Measurements from ENCODE around the gene CATSPER2.
"Not testable (repeated sequence)": the region's sequence is repeated elsewhere in the genome, so short reads cannot be mapped to it uniquely, and the experiment has no call there.

Gene CATSPER2

GRCh38 chr15:43648649-43649429 lies at the start of gene CATSPER2:
TSS of gene CATSPER2 (minus strand) at chr15:43648844. CDS start at chr15:43648061, 783 bp downstream.
- DNase-seq: no peak

DNA sequence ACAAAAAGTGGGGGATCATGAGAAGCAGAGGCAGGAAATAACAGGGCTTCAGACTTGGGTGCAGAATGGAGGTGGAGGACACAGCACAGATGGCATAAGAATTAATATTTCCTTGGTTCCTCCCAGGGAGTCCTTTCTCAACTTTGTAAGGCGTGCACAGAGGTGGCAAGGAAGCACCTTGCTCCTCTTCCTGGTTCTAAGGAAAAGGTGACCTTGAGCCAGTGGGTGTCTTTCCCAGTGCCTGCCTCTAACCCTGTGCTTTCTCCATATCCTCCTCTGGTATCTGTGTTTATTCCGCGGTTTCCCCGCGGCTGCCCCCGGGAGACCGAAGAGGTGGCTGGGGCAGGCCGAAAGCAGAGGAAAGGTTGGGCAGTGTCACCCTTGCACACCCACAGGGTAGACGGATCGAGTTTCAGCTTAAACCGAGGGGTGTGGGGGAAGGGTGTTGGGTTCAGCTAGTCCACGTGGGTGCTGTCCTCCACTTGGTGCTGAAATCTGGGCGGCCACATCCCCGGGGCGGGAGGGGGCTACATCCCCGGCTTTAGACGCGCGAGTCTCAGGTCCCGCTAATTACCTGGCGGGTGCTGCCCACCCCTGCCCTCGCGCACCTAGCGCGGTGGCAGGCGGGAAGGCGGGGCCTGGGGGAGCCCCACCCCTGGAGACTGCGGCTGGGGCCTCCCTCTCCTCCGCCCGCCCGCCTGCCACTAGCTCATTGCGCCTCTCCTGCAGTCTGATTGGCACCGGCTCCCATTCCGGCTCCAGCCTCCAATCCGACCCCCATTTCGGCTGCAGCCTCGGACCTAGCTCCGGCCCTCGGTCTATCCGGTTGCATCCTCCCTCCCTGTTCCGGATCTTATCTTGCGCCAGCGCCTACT lies 44.7 kb upstream of the CATSPER2 start, which contains the start of gene CKMT1A:
TSS of gene CKMT1A (plus strand) at position 712 of the 875 bp plus-strand sequence. CDS start 192 bp downstream, outside the sequence.
- not testable (repeated sequence) for DNase-seq

- not testable (repeated sequence) for DNase-seq
These were observed 44.0 kb upstream of the CATSPER2 start for GRCh38 chr15:43692679-43693078.

- not testable (repeated sequence) for DNase-seq
These were observed 41.1 kb upstream of the CATSPER2 start for GRCh38 chr15:43689604-43690301.

DNA sequence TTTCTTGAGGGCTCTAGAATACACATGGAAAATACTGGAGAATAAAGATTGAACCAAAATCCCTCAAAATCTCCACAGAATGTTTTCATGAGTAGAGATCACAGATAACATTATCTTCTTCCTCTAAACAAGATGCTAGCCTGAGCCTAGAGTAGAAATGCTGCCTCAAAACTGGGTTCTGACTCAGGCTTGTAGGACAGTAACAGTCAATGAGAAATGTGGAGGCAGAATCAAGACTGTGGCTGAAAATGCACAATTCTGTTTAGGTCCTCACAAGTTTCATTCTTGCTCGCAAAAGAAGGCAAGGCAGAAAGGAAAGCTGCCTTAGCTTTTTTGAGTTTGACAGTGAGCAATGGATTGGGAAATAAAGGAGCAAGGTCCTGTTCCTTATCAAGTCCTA lies 25.5 kb upstream of the CATSPER2 start:
- DNase-seq: not testable (repeated sequence)

GRCh38 chr15:43666177-43666576 lies 17.5 kb upstream of the CATSPER2 start:
- not testable (repeated sequence) for DNase-seq

GRCh38 chr15:43663333-43663732 lies 14.7 kb upstream of the CATSPER2 start:
- not testable (repeated sequence) for DNase-seq

GRCh38 chr15:43662293-43662692 lies 13.6 kb upstream of the CATSPER2 start:
- not testable (repeated sequence) for DNase-seq

DNA sequence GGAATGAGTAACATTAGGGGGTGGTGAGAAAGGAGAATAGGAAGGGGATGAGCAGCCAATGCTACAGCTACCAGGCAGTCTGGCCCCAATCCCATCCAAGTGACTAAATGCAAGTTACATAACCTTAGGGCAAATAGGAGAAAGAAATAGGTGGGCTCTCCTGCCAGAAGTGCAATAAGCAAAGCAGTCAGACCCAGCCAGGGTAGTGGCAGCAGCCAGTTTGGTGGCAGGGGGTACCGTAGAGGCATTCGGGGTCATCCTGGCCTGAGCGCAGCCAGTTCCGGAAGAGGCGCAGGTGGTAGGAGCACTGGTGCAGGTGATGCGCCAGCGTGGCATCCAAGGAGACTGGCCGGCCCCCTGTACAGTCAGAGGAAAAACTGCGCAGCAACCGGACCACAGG lies 11.1 kb upstream of the CATSPER2 start:
- not testable (repeated sequence) for DNase-seq

DNA sequence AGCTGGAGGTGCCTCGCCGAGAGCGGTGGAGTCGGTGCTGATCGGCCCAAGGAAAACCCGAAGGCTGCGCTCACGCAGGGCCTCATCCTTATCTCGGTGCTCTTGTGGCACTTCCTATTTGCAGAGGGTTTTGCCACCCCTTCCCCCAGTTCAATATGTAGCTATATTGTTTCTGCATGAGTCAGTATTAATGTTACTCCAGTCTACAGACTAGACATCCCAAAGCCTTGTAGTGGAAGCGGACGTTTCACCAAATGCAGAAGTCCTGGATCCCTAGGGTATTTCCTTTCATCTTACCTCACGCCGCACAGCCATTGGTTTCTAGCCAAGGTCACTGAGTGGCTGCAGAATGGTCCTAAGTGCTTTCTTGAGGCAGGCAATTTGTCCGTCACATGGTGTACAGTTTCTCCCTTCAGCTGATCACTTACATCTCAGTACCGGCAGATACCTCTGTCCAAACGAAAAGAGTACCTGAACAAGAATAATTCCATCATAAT lies 834 bp upstream of the CATSPER2 start:
- DNase-seq: not testable (repeated sequence)

DNA sequence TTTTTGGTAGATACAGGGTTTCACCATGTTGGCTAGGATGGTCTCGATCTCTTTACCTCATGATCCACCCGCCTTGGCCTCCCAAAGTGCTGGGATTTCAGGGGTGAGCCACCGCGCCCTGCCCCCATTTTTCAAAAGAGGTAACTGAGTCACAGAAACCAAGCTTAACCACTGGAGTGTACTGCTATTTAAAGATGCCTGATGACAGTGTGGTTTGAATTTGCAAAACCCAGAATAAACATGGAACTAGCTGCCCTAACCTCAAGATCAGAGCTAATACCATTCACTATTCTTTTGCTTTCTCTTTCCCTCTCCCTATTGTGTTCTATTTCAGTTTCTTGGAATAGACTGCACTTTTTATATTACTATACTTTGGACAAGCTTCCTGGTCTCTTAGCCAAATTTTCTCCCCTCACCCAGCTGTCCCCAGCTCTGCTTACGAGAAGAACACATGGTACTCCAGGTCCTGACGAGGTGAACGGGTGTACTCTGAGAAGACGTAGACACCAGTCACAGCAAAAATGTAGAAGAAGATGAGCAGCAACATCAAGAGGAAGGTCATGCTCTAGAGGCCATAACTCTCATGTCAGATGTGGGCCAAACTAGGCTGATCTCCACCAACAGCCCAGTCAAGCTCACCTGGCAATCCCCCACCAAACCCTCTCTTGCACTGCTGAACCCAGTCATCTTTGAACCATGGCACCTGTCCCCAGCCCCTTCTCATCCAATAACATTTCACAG lies 10.0 kb downstream of the CATSPER2 start:
- not testable (repeated sequence) for DNase-seq

DNA sequence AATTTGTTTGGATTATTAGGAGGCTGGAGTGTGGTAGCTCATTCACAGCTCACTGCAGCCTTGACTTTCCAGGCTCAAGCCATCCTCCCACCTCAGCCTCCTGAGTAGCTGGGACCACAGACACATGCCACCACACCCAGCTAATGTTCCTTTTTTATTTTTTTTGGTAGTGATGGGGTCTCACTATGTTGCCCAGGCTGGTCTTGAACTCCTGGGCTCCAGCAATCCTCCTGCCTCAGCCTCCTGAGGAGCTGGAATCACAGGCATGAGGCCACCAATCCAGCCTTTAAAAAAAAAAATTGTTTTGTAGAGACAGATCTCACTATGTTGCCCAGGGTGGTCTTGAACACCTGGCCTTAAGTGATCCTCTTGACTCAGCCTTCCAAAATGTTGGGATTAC lies 21.7 kb downstream of the CATSPER2 start:
- not testable (repeated sequence) for DNase-seq

GRCh38 chr15:43625106-43625505 lies 23.5 kb downstream of the CATSPER2 start:
- no peak for DNase-seq

DNA sequence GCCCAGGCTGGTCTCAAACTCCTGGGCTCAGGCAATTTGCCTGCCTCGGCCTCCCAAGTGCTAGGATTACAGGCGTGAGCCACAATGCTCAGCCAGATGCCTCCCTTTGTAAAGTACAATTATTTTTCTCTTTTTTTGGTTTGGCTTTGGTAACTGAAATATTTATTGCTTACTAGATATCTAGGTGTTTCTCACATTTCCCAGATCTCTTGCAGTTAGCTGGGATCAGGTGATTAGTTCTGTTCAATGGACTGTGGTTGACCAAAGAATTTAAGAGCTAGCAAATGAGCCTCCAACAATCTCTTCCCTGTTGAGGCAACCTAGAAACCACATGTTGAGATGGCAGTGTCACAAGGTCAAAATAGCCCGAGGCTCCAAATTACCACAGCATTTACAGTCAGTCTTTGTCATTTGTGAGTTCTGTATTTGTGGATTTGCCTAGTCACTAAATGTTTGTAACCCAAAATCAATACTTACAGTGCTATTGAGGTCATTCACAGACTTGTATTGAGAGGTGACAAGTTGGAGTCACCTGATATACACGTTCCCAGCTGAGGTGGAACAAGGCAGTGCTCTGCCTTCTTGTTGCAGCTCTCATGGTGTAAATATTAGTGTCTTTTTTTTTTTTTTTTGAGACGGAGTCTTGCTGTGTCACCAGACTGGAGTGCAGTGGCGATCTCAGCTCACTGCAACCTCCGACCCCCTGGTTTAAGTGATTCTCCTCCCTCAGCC lies 26.4 kb downstream of the CATSPER2 start:
- DNase-seq: not testable (repeated sequence)

- not testable (repeated sequence) for DNase-seq
These were observed 29.9 kb downstream of the CATSPER2 start, which contains the start of gene STRC for GRCh38 chr15:43618700-43619099. TSS of gene STRC (minus strand) at chr15:43618800. CDS start at chr15:43618722, 78 bp downstream.

DNA sequence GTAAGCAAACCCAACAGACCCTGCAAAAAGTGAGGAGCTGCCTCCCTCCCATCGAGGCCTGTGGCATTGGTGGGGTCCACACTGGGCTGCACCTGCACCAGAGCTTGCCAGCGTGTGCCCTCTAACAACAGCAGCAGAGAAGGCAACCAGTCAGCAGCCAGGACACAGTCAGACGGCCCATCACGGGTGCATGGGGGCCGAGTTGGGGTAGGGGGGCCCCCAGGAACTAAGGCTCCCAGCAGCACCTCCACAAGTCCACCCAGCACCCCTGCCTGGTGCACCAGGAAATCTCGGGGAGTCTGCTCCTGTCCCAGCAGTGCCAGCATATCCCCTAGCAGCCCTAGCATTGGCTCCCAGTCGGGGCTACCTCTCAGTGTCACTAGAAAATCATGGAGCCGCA lies 30.9 kb downstream of the CATSPER2 start:
- not testable (repeated sequence) for DNase-seq

DNA sequence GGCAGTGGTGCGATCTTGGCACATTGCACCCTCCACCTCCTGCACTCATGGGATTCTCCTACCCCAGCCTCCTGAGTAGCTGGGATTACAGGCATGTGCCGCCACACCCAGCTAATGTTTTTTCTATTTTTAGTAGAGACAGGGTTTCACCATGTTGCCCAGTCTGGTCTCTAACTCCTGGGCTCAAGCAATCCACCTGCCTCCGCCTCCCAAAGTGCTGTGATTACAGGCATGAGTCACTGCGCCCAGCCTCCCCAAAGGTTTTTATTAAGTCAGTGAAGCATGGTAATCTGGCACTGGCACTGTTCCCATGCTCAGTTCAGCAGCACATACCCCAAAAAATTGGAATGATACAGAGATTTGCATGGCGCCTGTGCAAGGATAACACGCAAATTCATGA lies 46.4 kb downstream of the CATSPER2 start:
- not testable (repeated sequence) for DNase-seq

DNA sequence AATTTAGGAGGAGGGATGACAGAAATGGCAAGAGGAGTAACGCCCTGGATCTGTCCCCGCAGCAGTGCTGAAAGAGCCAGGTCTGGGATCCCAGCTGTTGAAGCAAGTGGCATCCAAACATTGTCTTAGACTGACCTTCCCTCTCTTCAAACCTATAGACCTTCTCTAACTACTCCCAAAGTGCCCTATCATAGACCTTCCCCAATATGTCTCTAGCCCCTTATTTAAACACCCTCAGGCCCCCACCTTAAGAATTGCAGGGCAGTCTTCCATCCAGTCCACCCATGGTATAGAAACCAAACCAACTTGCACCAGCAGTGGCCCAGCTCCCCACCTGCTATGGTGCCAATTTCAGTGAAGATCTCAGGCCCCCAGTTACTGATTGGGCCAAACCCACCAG lies 48.4 kb downstream of the CATSPER2 start:
- not testable (repeated sequence) for DNase-seq

- DNase-seq: not testable (repeated sequence)
These were observed 49.5 kb downstream of the CATSPER2 start for GRCh38 chr15:43599131-43599530.

DNA sequence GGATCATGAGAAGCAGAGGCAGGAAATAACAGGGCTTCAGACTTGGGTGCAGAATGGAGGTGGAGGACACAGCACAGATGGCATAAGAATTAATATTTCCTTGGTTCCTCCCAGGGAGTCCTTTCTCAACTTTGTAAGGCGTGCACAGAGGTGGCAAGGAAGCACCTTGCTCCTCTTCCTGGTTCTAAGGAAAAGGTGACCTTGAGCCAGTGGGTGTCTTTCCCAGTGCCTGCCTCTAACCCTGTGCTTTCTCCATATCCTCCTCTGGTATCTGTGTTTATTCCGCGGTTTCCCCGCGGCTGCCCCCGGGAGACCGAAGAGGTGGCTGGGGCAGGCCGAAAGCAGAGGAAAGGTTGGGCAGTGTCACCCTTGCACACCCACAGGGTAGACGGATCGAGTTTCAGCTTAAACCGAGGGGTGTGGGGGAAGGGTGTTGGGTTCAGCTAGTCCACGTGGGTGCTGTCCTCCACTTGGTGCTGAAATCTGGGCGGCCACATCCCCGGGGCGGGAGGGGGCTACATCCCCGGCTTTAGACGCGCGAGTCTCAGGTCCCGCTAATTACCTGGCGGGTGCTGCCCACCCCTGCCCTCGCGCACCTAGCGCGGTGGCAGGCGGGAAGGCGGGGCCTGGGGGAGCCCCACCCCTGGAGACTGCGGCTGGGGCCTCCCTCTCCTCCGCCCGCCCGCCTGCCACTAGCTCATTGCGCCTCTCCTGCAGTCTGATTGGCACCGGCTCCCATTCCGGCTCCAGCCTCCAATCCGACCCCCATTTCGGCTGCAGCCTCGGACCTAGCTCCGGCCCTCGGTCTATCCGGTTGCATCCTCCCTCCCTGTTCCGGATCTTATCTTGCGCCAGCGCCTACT lies 55.1 kb downstream of the CATSPER2 start, which contains the start of gene CKMT1B:
TSS of gene CKMT1B (plus strand) at position 700 of the 863 bp plus-strand sequence. CDS start 192 bp downstream, outside the sequence.
- not testable (repeated sequence) for DNase-seq

All from NCI-H1092 treated with DMSO at 0.1 percent for 48 hours (cell line).